Measurements from ENCODE around the gene FAM110A. TPM values are rescaled to one million over a fixed set of nuclear protein-coding genes. Genes with fewer than 3 reads are reported as not detected.

FAM110A gene
- total and polyA plus RNA-seq, 2 of the 8 experiments (the other 6 are each of a cell fraction or from before 2014, with no cell fraction given): 10.1 to 10.9 TPM

- H3K4me1 ChIP-seq (replicated peaks in 1 of 4; ENCODE audit: control insufficient read depth in 3 of 4, insufficient read depth in 4 of 4, low read length in 3 of 4): peaks cover 3 to 29% (median 14%) of the 10 kb centered on the region in 4 experiments
- peak overlapping the region; percentile 35 to 82 (median 64) for H3K4me3 ChIP-seq (ENCODE audit: extremely low read depth in 1 of 4, insufficient read depth in 2 of 4, low read depth in 3 of 4, low read length in 4 of 4)
- no peak overlapping the region for H2AK5ac ChIP-seq (ENCODE audit: low read depth, low read length)
- H2BK20ac ChIP-seq (ENCODE audit: low read length): no peak overlapping the region
- H4K8ac ChIP-seq (ENCODE audit: extremely low read depth, insufficient read depth, low read length): peak overlapping the region; percentile 78; the same call in 1 of the 2 replicates
- no peak overlapping the region for H3K56ac ChIP-seq (replicated peaks; ENCODE audit: insufficient read length, low read depth, low read length)
- H3K9me3 ChIP-seq (ENCODE audit: insufficient read depth in 2 of 2, low read depth in 1 of 2, low read length in 1 of 2): no peaks in the 10 kb centered on the region
- H3K27ac ChIP-seq (ENCODE audit: low read depth, low read length): no peak overlapping the region
- H3K4ac ChIP-seq (replicated peaks; ENCODE audit: insufficient read length, low read depth, low read length): peak overlapping the region; percentile 93
- H3K23ac ChIP-seq (ENCODE audit: insufficient read length): no peak overlapping the region
- peak overlapping the region; percentile 95 to 96 for H3K4me2 ChIP-seq (ENCODE audit: insufficient read depth in 1 of 2, low read depth in 2 of 2, low read length in 2 of 2)
- H2BK15ac ChIP-seq (ENCODE audit: low read length): peak overlapping the region; percentile 92; the same call in 1 of the 2 replicates
- H4K91ac ChIP-seq (replicated peaks; ENCODE audit: insufficient read length, low read length): peak overlapping the region; percentile 67
- H3K18ac ChIP-seq (ENCODE audit: extremely low read depth, low read length): peak overlapping the region; percentile 96
- 3% methylated on average over 53 of the region's 62 CpGs; no CpG with 5 or more reads in 1 of the 2 experiments for WGBS, 2 experiments (ENCODE audit: extremely low coverage in 1 of 2, insufficient coverage in 1 of 2, insufficient read length in 1 of 2, insufficient replicate concordance in 2 of 2, low coverage in 1 of 2, low lambda C conversion rate in 2 of 2, missing lambda C conversion rate in 1 of 2)
- peaks cover 6 to 15% of the 10 kb centered on the region in 2 experiments for H4K20me1 ChIP-seq (replicated peaks in 1 of 2; ENCODE audit: control insufficient read depth in 1 of 2, insufficient read depth in 2 of 2, low read length in 2 of 2)
- H4K5ac ChIP-seq (ENCODE audit: insufficient read length, low read depth, low read length): no peak overlapping the region
- H3K14ac ChIP-seq (ENCODE audit: insufficient read length): no peak overlapping the region
- no peak for FAIRE-seq
- no peaks in the 10 kb centered on the region; the same call in 1 of the 2 replicates for H3K79me1 ChIP-seq (ENCODE audit: low read depth, low read length)
- peak in 1 of 2 experiments; percentile 78 for DNase-seq (ENCODE audit: low read depth in 1 of 2, low spot score in 2 of 2)
- no peaks in the 10 kb centered on the region for H3K36me3 ChIP-seq (ENCODE audit: control insufficient read depth in 2 of 4, insufficient read depth in 4 of 4, low read length in 3 of 4)
- ChIA-PET POLR2A (ENCODE audit: partially characterized antibody) (interaction anchor here (0.9 to 1.6 kb wide), 4 partner anchors 17 to 147 kb away, joined by 3 to 5 read pairs (median 4); no protein-coding TSS in a partner anchor), CTCF (ENCODE audit: partially characterized antibody) (interaction anchor here (0.5 to 2.5 kb wide), 9 partner anchors 8 to 115 kb away, joined by 3 to 13 read pairs (median 4); partner anchors contain the start of gene FAM110A)
- peak overlapping the region; percentile 60; the same call in 1 of the 2 replicates for H2BK5ac ChIP-seq (ENCODE audit: low read depth, low read length)
- peak overlapping the region; percentile 51 for H2BK120ac ChIP-seq (replicated peaks; ENCODE audit: low read depth, low read length)
- no peak overlapping the region for H2AFZ ChIP-seq (ENCODE audit: low read length)
- no peak overlapping the region; a peak in 2 of 7 replicates for H3K9ac ChIP-seq (replicated peaks in 1 of 4; ENCODE audit: extremely low read depth in 1 of 4, low read depth in 3 of 4, low read length in 3 of 4)
- H2BK12ac ChIP-seq (ENCODE audit: low read depth, low read length): 0 out of 2 replicates have a peak overlapping the region, but pooled peaks have one; percentile 27
- H3K23me2 ChIP-seq (ENCODE audit: low read depth, low read length): peaks cover 24% of the 10 kb centered on the region; the same call in 1 of the 2 replicates
- H3K27me3 ChIP-seq (replicated peaks in 1 of 4; ENCODE audit: control insufficient read depth in 3 of 4, extremely low read depth in 1 of 4, insufficient read depth in 3 of 4, low read length in 3 of 4): peaks cover 2 to 42% (median 35%) of the 10 kb centered on the region in 4 experiments
- H3K79me2 ChIP-seq (ENCODE audit: control insufficient read depth in 1 of 2, insufficient read depth in 2 of 2, low read length in 2 of 2): no peaks in the 10 kb centered on the region
- TF ChIP-seq POU5F1 (IDR thresholded peaks at IDR 0.05; ENCODE audit: low read depth, low read length) (no peak), TCF12 (IDR thresholded peaks at IDR 0.05; ENCODE audit: low read depth, low read length) (no peak), TAF7 (optimal IDR thresholded peaks at IDR 0.05; ENCODE audit: borderline replicate concordance, low read depth, low read length) (no peak), RBBP5 (IDR thresholded peaks at IDR 0.05; ENCODE audit: borderline replicate concordance, low read depth, low read length) (peak; percentile 32; the same call in 1 of the 2 replicates), SIRT6 (IDR thresholded peaks at IDR 0.05; ENCODE audit: low read length) (no peak), CEBPB (IDR thresholded peaks at IDR 0.05; ENCODE audit: low read depth, low read length) (peak; percentile 95), ASH2L (IDR thresholded peaks at IDR 0.05; ENCODE audit: low read length) (peak; percentile 79), EGR1 (IDR thresholded peaks at IDR 0.05; ENCODE audit: borderline replicate concordance, low read depth, low read length) (no peak), BACH1 (IDR thresholded peaks at IDR 0.05; ENCODE audit: low read length) (peak; percentile 45), USF2 (IDR thresholded peaks at IDR 0.05; ENCODE audit: low read length) (no peak)
Measured at GRCh38 chr20:841568-842546, 8.3 kb downstream of the FAM110A start.
